ENCODE data around the gene KRT73. TPM values are rescaled to one million over a fixed set of nuclear protein-coding genes. Genes with fewer than 3 reads are reported as not detected.

Gene KRT73
- total and polyA plus RNA-seq, 2 of the 8 experiments (the other 6 are each of a cell fraction or from before 2014, with no cell fraction given) = not detected

GRCh38 chr12:52591521-52591920 lies 26.8 kb downstream of the KRT73 start (continued):
- TF ChIP-seq CHD7 (IDR thresholded peaks at IDR 0.05; ENCODE audit: insufficient replicate concordance, low read length) (no peak), ZNF274 (IDR thresholded peaks at IDR 0.05; ENCODE audit: borderline replicate concordance, extremely low read depth, low read length) (no peak)

All from H1 (cell line).